Limb (tissue), 2 donors: ENCODE measurements around the gene HBS1L.

Source experiments
- DNase-seq, 2 donors: peaks; one replicate each; pipeline ENCODE4 v3.0.0-alpha.2; 2016; ENCODE audit errors: extremely low spot score in 2 of 2

HBS1L gene

GRCh38 chr6:134918418-134918961, 136.1 kb downstream of the HBS1L start:
- DNase-seq: no peak

DNA sequence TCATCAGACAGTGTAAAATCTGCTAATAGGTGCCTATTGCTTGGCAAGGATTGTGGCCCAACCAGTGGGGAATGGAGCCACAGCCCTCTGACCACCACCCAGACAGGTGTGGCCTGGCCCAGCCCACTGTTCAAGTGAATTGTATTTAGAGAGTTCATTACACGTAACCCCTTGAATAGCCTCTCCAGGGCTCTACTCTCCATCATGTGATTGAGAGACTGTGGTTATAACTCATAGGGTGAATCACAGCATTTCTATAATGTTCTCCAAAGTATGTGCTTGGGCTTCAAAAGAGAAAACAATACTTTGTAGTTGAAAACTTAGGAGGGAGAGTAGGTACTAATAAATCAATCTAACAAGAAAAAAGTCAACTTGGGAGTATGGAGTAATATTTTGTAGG, 143.1 kb downstream of the HBS1L start:
- DNase-seq: no peak

- no peak for DNase-seq
Measured at GRCh38 chr6:134910593-134910935, 144.1 kb downstream of the HBS1L start.
